HepG2 (cell line): ENCODE data around the gene NPW. TPM values are rescaled to one million over a fixed set of nuclear protein-coding genes. Genes with fewer than 3 reads are reported as not detected.

ENCODE experiments used
- ATAC-seq: fragments of 200-7000 bp; cut with Tn5 transposase; 3 replicates; pipeline ENCODE4 v1.9.1; 2020; ENCODE audit warnings: mild to moderate bottlenecking, moderate library complexity
- BruUV-seq: library from RNA; stranded (reverse); fragments of 400-500 nt; replicated peaks from 2 replicates; lab custom pipeline; 2021; lab: Mats Ljungman, UMichigan
- CTCF ChIA-PET: fragments of 300-600 bp; formaldehyde crosslinking; extraction: SDS; loops from one replicate; lab custom pipeline; 2021; ENCODE audit warnings: low total read pairs, inconsistent platforms, low intra/inter-chr PET ratio; lab: Yijun Ruan, JAX
- POLR2A ChIA-PET: fragments of 350-600 bp; sonication (Branson Sonifier 250); formaldehyde crosslinking; loops from one replicate; lab custom pipeline; 2020; ENCODE audit warnings: antibody characterized with exemption, inconsistent platforms; lab: Yijun Ruan, JAX
- DNase-seq: peaks from one replicate; pipeline ENCODE4 v3.0.0-alpha.2; 2015; ENCODE audit warnings: low spot score
- FAIRE-seq: peaks from 3 replicates; lab custom pipeline; 2011; peaks lifted over from hg19 to GRCh38; lab: Jason Lieb, UNC
- H2AFZ ChIP-seq: one replicate; pipeline ENCODE4 v1.6.1; 2011; ENCODE audit warnings: low read length, inconsistent platforms
- H3K27ac ChIP-seq: fragments of 300-600 bp; 3 replicates; pipeline ENCODE4 v1.8.0; 2011; ENCODE audit warnings: mixed run types, mild to moderate bottlenecking, mixed read lengths, low read length, inconsistent platforms; ENCODE audit not compliant: insufficient read depth; ENCODE audit errors: extremely low read length
- H3K27me3 ChIP-seq, 2 experiments: fragments of 200-600 bp in 1 of 2; 2 replicates in 1 of 2; 3 replicates in 1 of 2; pipeline versions ENCODE4 v1.6.0 to v1.8.0; 2011; ENCODE audit warnings: low read length in 2 of 2, mild to moderate bottlenecking in 2 of 2, moderate library complexity in 2 of 2, inconsistent platforms in 1 of 2; ENCODE audit not compliant: insufficient read depth in 2 of 2, control insufficient read depth in 1 of 2
- H3K36me3 ChIP-seq, 2 experiments: fragments of 200-600 bp in 1 of 2; replicated peaks in 1 of 2; 2 replicates in 1 of 2; 3 replicates in 1 of 2; pipeline versions ENCODE4 v1.5.1 to v1.8.0; 2011; ENCODE audit warnings: low read length in 2 of 2, inconsistent platforms in 1 of 2; ENCODE audit not compliant: insufficient read depth in 2 of 2, control insufficient read depth in 1 of 2
- H3K4me1 ChIP-seq: 2 replicates; pipeline ENCODE4 v1.5.1; 2012; ENCODE audit warnings: low read length, inconsistent platforms; ENCODE audit not compliant: insufficient read depth
- H3K4me2 ChIP-seq: 2 replicates; pipeline ENCODE4 v1.6.0; 2011; ENCODE audit warnings: low read depth, low read length, inconsistent platforms
- H3K4me3 ChIP-seq, 3 experiments: fragments of 200-600 bp in 1 of 3; sonication (generic), shearing (Covaris generic) in 1 of 3; replicated peaks in 1 of 3; 2 replicates each; pipeline ENCODE4 v1.5.1; 2011 to 2016; ENCODE audit warnings: low read length in 3 of 3, inconsistent platforms in 2 of 3, low read depth in 2 of 3, mild to moderate bottlenecking in 2 of 3, control low read depth in 1 of 3, mixed read lengths in 1 of 3; ENCODE audit not compliant: insufficient read depth in 1 of 3
- H3K79me2 ChIP-seq: one replicate; pipeline ENCODE4 v1.6.1; 2011; ENCODE audit warnings: low read length, inconsistent platforms; ENCODE audit not compliant: insufficient read depth
- H3K9ac ChIP-seq: 2 replicates; pipeline ENCODE4 v1.6.0; 2011; ENCODE audit warnings: mild to moderate bottlenecking, low read depth, low read length, inconsistent platforms; ENCODE audit not compliant: insufficient read depth
- H3K9me3 ChIP-seq: 2 replicates; pipeline ENCODE4 v1.5.1; 2012; ENCODE audit warnings: mild to moderate bottlenecking, low read length
- H4K20me1 ChIP-seq: 2 replicates; pipeline ENCODE4 v1.6.0; 2011; ENCODE audit warnings: inconsistent platforms, mild to moderate bottlenecking, low read length, moderate library complexity; ENCODE audit not compliant: insufficient read depth
- ARHGAP35 ChIP-seq: sonication (generic); formaldehyde crosslinking; IDR thresholded peaks from 2 replicates; pipeline ENCODE4 v1.9.0; 2022; ENCODE audit warnings: mild to moderate bottlenecking, inconsistent platforms, moderate library complexity, missing genetic modification reagents, borderline replicate concordance
- ATF2 ChIP-seq: sonication (generic); formaldehyde crosslinking; IDR thresholded peaks from 2 replicates; pipeline ENCODE4 v1.4.0; 2020; ENCODE audit warnings: missing genetic modification reagents
- CCDC6 ChIP-seq: sonication (generic); formaldehyde crosslinking; IDR thresholded peaks from 2 replicates; pipeline ENCODE4 v1.8.1; 2022; ENCODE audit warnings: mild to moderate bottlenecking, missing genetic modification reagents, moderate library complexity
- EP300 ChIP-seq, 3 experiments: sonication (generic) in 1 of 3; formaldehyde crosslinking in 1 of 3; IDR thresholded peaks; 2 replicates each; pipeline versions ENCODE4 v1.5.1 to v1.6.1; 2011 to 2020; ENCODE audit warnings: low read depth in 2 of 3, low read length in 2 of 3, borderline replicate concordance in 1 of 3, improper control_type of control experiment in 1 of 3, mild to moderate bottlenecking in 1 of 3, missing genetic modification reagents in 1 of 3, moderate library complexity in 1 of 3
- FOXO1 ChIP-seq: sonication (generic); formaldehyde crosslinking; IDR thresholded peaks from 2 replicates; pipeline ENCODE4 v1.4.0; 2020; ENCODE audit warnings: missing genetic modification reagents
- FOXO4 ChIP-seq: sonication (generic); formaldehyde crosslinking; conservative IDR thresholded peaks from 2 replicates; pipeline ENCODE4 v1.8.1; 2023; ENCODE audit warnings: missing genetic modification reagents
- FOXP1 ChIP-seq, 2 experiments: fragments of 450-650 bp in 1 of 2; IDR thresholded peaks; 2 replicates each; pipeline ENCODE4 v1.6.1; 2017 to 2018; ENCODE audit warnings: antibody characterized with exemption in 1 of 2
- FOXP4 ChIP-seq: sonication (generic); formaldehyde crosslinking; IDR thresholded peaks from 2 replicates; pipeline ENCODE4 v1.4.0; 2020; ENCODE audit warnings: missing genetic modification reagents
- PATZ1 ChIP-seq: sonication (generic); formaldehyde crosslinking; IDR thresholded peaks from 2 replicates; pipeline ENCODE4 v1.4.0; 2020; ENCODE audit warnings: missing genetic modification reagents
- SIN3A ChIP-seq: IDR thresholded peaks from 2 replicates; pipeline ENCODE4 v1.6.1; 2011; ENCODE audit warnings: low read depth, mild to moderate bottlenecking, control low read depth, low read length, borderline replicate concordance
- TBX2 ChIP-seq: sonication (generic); formaldehyde crosslinking; IDR thresholded peaks from 2 replicates; pipeline ENCODE4 v1.5.0; 2020; ENCODE audit warnings: missing genetic modification reagents, mild to moderate bottlenecking, borderline replicate concordance
- ZMYM4 ChIP-seq: sonication (generic); formaldehyde crosslinking; IDR thresholded peaks from 2 replicates; pipeline ENCODE4 v1.8.1; 2023; ENCODE audit warnings: mild to moderate bottlenecking, missing genetic modification reagents
- ZNF224 ChIP-seq: sonication (generic); formaldehyde crosslinking; IDR thresholded peaks from 2 replicates; pipeline ENCODE4 v1.5.0; 2020; ENCODE audit warnings: mild to moderate bottlenecking, missing genetic modification reagents
- ZNF747 ChIP-seq: sonication (generic); formaldehyde crosslinking; IDR thresholded peaks from 2 replicates; pipeline ENCODE4 v1.8.1; 2023; ENCODE audit warnings: missing genetic modification reagents, mild to moderate bottlenecking, borderline replicate concordance
- ZNF788 ChIP-seq: sonication (generic); formaldehyde crosslinking; IDR thresholded peaks from 2 replicates; pipeline ENCODE4 v1.5.0; 2020; ENCODE audit warnings: mild to moderate bottlenecking, missing genetic modification reagents, borderline replicate concordance
- WGBS: methylation state at CpG from one replicate; pipeline ENCODE4 v1.1.6; 2017; ENCODE audit warnings: low lambda C conversion rate; 5-methylcytosine and 5-hydroxymethylcytosine counted together
- in situ Hi-C: cut with HindIII; loops from 2 replicates; pipeline ENCODE4 v1.10.0; 2017; ENCODE audit warnings: low pct_unique_long_range_greater_than_20kb; ENCODE audit not compliant: extremely low pct_ligation_motif_present
- intact Hi-C: fragments of 100-400 bp; cut with micrococcal nuclease; formaldehyde crosslinking; loops from one replicate; pipeline ENCODE4 v1.10.0; 2022; ENCODE audit not compliant: unreplicated experiment
- polyA plus RNA-seq, 8 experiments: library from polyadenylated mRNA; depleted of rRNA in 3 of 8; stranded (reverse) in 7 of 8; unstranded in 1 of 8; fragments of >200 nt; fragmentation: Illumina TruSeq in 4 of 8; extraction: Trizol in 4 of 8; gene quantifications; 2 replicates each; pipeline versions ENCODE4 v1.2.1 to v1.2.3, GENCODE V29; 2011 to 2016; ENCODE audit warnings: low read depth in 4 of 8, missing spikeins in 1 of 8, mixed read lengths in 1 of 8; ENCODE audit not compliant: insufficient read depth in 1 of 8
- total RNA-seq, 5 experiments: library from RNA; depleted of rRNA; stranded (reverse); fragments of >200 nt; fragmentation: Illumina TruSeq; extraction: Trizol; gene quantifications; 2 replicates each; pipeline ENCODE4 v1.2.3, GENCODE V29; 2016; ENCODE audit warnings: low read depth in 1 of 5

NPW gene
- total and polyA plus RNA-seq, 2 of the 13 experiments (the other 11 are each of a cell fraction or from before 2014, with no cell fraction given) = 0.24 to 0.97 TPM

GRCh38 chr16:2046893-2047329 lies 27.3 kb downstream of the NPW start:
- 22% methylated on average over 4 of the region's 8 CpGs for WGBS
- Histone ChIP-seq H2AFZ (no peak overlapping the region), H3K4me1 (peaks cover 29% of the 10 kb centered on the region), H3K27ac (peak overlapping the region; percentile 63), H3K27me3 (peaks cover 0 to 2% of the 10 kb centered on the region in 2 experiments; a peak in 1 of 5 replicates), H3K9ac (peak overlapping the region; percentile 56), H4K20me1 (no peaks in the 10 kb centered on the region), H3K4me2 (peak overlapping the region; percentile 99), H3K36me3 (peaks cover 1 to 8% of the 10 kb centered on the region in 2 experiments; a peak in 3 of 5 replicates), H3K9me3 (no peaks in the 10 kb centered on the region), H3K4me3 (peak overlapping the region; percentile 69 to 95 (median 90)), H3K79me2 (peaks cover 19% of the 10 kb centered on the region)
- CTCF ChIA-PET = interaction anchor here (1.4 kb wide), 1 partner anchor 24 kb away, joined by 7 read pairs; no protein-coding TSS in a partner anchor
- no peak; the same call in 1 of the 3 replicates for ATAC-seq
- peak; percentile 50 for FAIRE-seq
- no TSS peak for BruUV-seq
- in situ Hi-C loops (no loop called here), intact Hi-C loops (no loop called here)
- POLR2A ChIA-PET = interaction anchor here (1.0 to 3.3 kb wide), 11 partner anchors 7 to 108 kb away, joined by 3 to 67 read pairs (median 7); partner anchors contain the start of genes RPS2 and TRAF7
- DNase-seq = no peak
- peak; percentile 89; the same call in 1 of the 2 replicates for TF ChIP-seq PATZ1 (CRISPR knock-in tag)
- TF ChIP-seq ZMYM4 (CRISPR knock-in tag) = 0 out of 2 replicates have a peak, but pooled peaks have one; percentile 36
- peak; percentile 42; the same call in 1 of the 2 replicates for TF ChIP-seq ZNF747 (CRISPR knock-in tag)
- 0 out of 2 replicates have a peak, but pooled peaks have one; percentile 44 for TF ChIP-seq ZNF788 (CRISPR knock-in tag)
- TF ChIP-seq FOXO1 (CRISPR knock-in tag) = 0 out of 2 replicates have a peak, but pooled peaks have one; percentile 35
- TF ChIP-seq FOXP4 (CRISPR knock-in tag) = 0 out of 2 replicates have a peak, but pooled peaks have one; percentile 17
- no peak for TF ChIP-seq TBX2
- TF ChIP-seq ZNF224 (CRISPR knock-in tag) = no peak
- no peak for TF ChIP-seq FOXP1 (IDR thresholded peaks at IDR 0.05)
- 0 out of 2 replicates have a peak, but pooled peaks have one; percentile 23 for TF ChIP-seq FOXP1 (CRISPR knock-in tag; IDR thresholded peaks at IDR 0.05)
- TF ChIP-seq EP300 (IDR thresholded peaks at IDR 0.05; ENCODE audit: low read depth in 2 of 2, low read length in 2 of 2) = peak in 1 of 2 experiments; percentile 6; a peak in 1 of 4 replicates
- no peak for TF ChIP-seq EP300 (CRISPR knock-in tag; IDR thresholded peaks at IDR 0.05; ENCODE audit: borderline replicate concordance)
- no peak for TF ChIP-seq ARHGAP35 (CRISPR knock-in tag)
- 0 out of 2 replicates have a peak, but pooled peaks have one; percentile 27 for TF ChIP-seq ATF2
- no peak for TF ChIP-seq CCDC6 (CRISPR knock-in tag)
- TF ChIP-seq FOXO4 (CRISPR knock-in tag) = no peak
- peak; percentile 17; the same call in 1 of the 2 replicates for TF ChIP-seq SIN3A
